Chondrocyte (in vitro differentiated cells): Measurements from ENCODE around the gene PRM1. TPM values are rescaled to one million over a fixed set of nuclear protein-coding genes. Genes with fewer than 3 reads are reported as not detected.

Experiments
- DNase-seq: peaks from one replicate; pipeline ENCODE4 v3.0.0; 2021; ENCODE audit warnings: mixed read lengths, low spot score
- H3K27ac Mint-ChIP-seq: one replicate; pipeline ENCODE4 v1.8.0; 2021; ENCODE audit warnings: mild to moderate bottlenecking, moderate library complexity, mixed read lengths; ENCODE audit not compliant: unreplicated experiment
- H3K27me3 Mint-ChIP-seq: 2 replicates; pipeline ENCODE4 v1.8.0; 2021; ENCODE audit warnings: low read depth, mixed read lengths
- H3K36me3 Mint-ChIP-seq: 2 replicates; pipeline ENCODE4 v1.8.0; 2021; ENCODE audit warnings: low read depth, mixed read lengths
- H3K4me1 Mint-ChIP-seq: 2 replicates; pipeline ENCODE4 v1.8.0; 2021; ENCODE audit warnings: low read depth, mild to moderate bottlenecking, mixed read lengths
- H3K4me3 Mint-ChIP-seq: one replicate; pipeline ENCODE4 v1.8.0; 2021; ENCODE audit warnings: mild to moderate bottlenecking, moderate library complexity, mixed read lengths; ENCODE audit not compliant: unreplicated experiment
- H3K9me3 Mint-ChIP-seq: 2 replicates; pipeline ENCODE4 v1.8.0; 2021; ENCODE audit warnings: low read depth, mixed read lengths
- CTCF ChIP-seq: fragments of 200-600 bp; sonication (generic); IDR thresholded peaks from 2 replicates; pipeline ENCODE4 v1.5.0; 2021; ENCODE audit warnings: antibody characterized with exemption, mild to moderate bottlenecking, moderate library complexity
- total RNA-seq: library from RNA; stranded (reverse); gene quantifications from 3 replicates; pipeline ENCODE4 v1.2.1, GENCODE V29; 2021

The PRM1 gene
- total RNA-seq, 1 donor from 2014 or later = not detected

DNA sequence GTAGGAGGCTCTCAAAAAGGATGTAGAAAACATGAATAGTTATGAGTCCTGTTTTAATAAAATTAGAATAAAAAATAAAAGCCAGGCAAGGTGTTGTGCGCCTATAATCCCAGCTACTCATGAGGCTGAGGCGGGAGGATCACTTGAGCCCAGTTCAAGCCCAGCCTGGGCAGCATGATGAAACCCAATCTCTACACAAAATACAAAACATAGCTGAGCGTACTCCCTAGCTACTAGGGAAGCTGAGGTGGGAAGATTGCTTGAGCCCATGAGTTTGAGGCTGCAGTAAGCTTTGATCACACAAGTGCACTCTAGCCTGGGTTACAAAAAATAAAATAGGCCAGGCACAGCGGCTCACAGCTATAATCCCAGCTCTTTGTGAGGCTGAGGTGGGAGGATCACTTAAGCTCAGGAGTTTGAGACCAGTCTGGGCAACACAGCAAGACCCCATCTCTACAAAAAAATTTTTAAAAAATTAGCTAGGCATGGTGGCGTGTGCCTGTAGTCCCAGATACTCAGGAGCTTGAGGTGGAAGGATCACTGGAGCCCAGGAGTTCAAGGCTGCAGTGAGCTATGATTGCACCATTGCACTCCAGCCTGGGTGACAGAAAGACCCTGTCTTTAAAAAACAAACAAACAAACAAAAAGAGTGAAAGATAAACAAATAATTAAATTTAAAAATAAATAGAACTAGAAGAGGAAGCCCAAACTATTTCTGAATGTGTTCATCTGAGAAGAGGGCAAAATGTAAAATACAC, 17.2 kb upstream of the PRM1 start:
- Mint-ChIP-seq H3K9me3 (no peaks in the 10 kb centered on the region), H3K4me1 (peaks cover 34% of the 10 kb centered on the region), H3K27me3 (no peaks in the 10 kb centered on the region), H3K4me3 (no peak overlapping the region), H3K27ac (peak overlapping the region; percentile 32), H3K36me3 (no peaks in the 10 kb centered on the region)
- no peak for TF ChIP-seq CTCF
- no peak for DNase-seq

DNA sequence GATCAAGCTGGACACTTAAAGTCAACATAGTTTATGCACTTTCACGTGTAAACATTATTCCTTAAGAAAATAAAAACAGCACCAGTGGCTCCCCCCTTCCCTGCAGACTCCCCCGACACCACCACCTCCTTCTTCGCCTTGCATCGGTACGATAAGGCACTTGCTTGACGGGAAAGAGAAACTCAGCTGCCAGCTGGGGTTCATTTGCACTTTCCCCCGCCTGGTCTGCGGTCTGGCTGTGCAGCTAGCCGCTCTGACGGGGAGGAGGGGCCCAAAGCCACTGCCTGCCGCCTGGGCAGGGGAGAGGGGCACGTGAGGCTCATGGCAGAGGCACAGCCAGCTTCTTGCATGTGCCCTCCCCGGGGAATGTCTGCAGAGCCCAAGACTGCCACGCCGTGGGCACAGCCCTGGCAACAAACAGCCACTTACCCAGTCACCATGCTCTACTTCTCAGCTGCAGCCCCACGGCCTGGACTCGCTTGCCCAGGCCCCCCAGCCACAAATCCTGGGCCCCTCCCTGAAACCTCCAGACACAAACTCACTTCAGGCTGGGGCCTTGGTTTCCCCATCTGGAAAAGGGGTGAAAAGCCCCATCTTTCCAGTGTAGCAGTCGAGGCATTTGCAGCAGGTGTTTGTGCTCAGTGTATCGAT, 16.5 kb upstream of the PRM1 start:
- Mint-ChIP-seq H3K36me3 (no peaks in the 10 kb centered on the region), H3K4me3 (peak overlapping the region; percentile 33), H3K9me3 (no peaks in the 10 kb centered on the region)

GRCh38 chr16:11296706-11297491, 15.8 kb upstream of the PRM1 start:
- no peak overlapping the region for H3K27ac Mint-ChIP-seq
- no peaks in the 10 kb centered on the region for H3K27me3 Mint-ChIP-seq
- peaks cover 31% of the 10 kb centered on the region for H3K4me1 Mint-ChIP-seq
- peak overlapping the region; percentile 33 for H3K4me3 Mint-ChIP-seq
- DNase-seq = no peak
- no peak for TF ChIP-seq CTCF
- H3K36me3 Mint-ChIP-seq = no peaks in the 10 kb centered on the region
- no peaks in the 10 kb centered on the region for H3K9me3 Mint-ChIP-seq

More for the DNA sequence above, 16.5 kb upstream of the PRM1 start:
- peaks cover 31% of the 10 kb centered on the region for H3K4me1 Mint-ChIP-seq
- peak overlapping the region; percentile 78 for H3K27ac Mint-ChIP-seq
- DNase-seq = no peak
- H3K27me3 Mint-ChIP-seq = no peaks in the 10 kb centered on the region
- peak; percentile 54 for TF ChIP-seq CTCF

GRCh38 chr16:11296351-11296705, 15.2 kb upstream of the PRM1 start:
- no peak overlapping the region for H3K4me3 Mint-ChIP-seq
- H3K9me3 Mint-ChIP-seq = no peaks in the 10 kb centered on the region
- no peak for TF ChIP-seq CTCF
- DNase-seq = no peak
- H3K27ac Mint-ChIP-seq = no peak overlapping the region
- H3K36me3 Mint-ChIP-seq = no peaks in the 10 kb centered on the region
- peaks cover 29% of the 10 kb centered on the region for H3K4me1 Mint-ChIP-seq
- H3K27me3 Mint-ChIP-seq = no peaks in the 10 kb centered on the region

- no peaks in the 10 kb centered on the region for H3K27me3 Mint-ChIP-seq
- peaks cover 29% of the 10 kb centered on the region for H3K4me1 Mint-ChIP-seq
- no peaks in the 10 kb centered on the region for H3K36me3 Mint-ChIP-seq
- no peak for TF ChIP-seq CTCF
- no peak for DNase-seq
- H3K9me3 Mint-ChIP-seq = no peaks in the 10 kb centered on the region
- no peak overlapping the region for H3K27ac Mint-ChIP-seq
- no peak overlapping the region for H3K4me3 Mint-ChIP-seq
Observed at GRCh38 chr16:11295672-11296071, 14.5 kb upstream of the PRM1 start.
